B cell (primary cell): ENCODE results near the gene CRACR2A. TPM values are rescaled to one million over a fixed set of nuclear protein-coding genes. Genes with fewer than 3 reads are reported as not detected.

Experiments
- ATAC-seq: fragments of 200-7000 bp; cut with Tn5 transposase; one replicate; pipeline ENCODE4 v1.10.0; 2021; ENCODE audit warnings: low read depth, mild to moderate bottlenecking, moderate number of reproducible peaks, moderate library complexity
- CTCF ChIA-PET: fragments of 350-600 bp; sonication (Branson Sonifier 250); formaldehyde crosslinking; loops from one replicate; lab custom pipeline; 2021; ENCODE audit warnings: antibody characterized with exemption, inconsistent platforms; lab: Charles Lee
- POLR2A ChIA-PET: fragments of 350-600 bp; sonication (Branson Sonifier 250); formaldehyde crosslinking; loops from one replicate; lab custom pipeline; 2021; ENCODE audit warnings: antibody characterized with exemption; lab: Charles Lee
- DNase-seq: peaks from one replicate; pipeline ENCODE4 v3.0.0; 2013
- H2AFZ ChIP-seq: 2 replicates; pipeline ENCODE4 v1.6.1; 2012; ENCODE audit warnings: mild to moderate bottlenecking, low read depth, low read length; ENCODE audit not compliant: insufficient read depth, poor library complexity, severe bottlenecking
- H3K27ac ChIP-seq, 2 donors: 1 replicate in 1 of 2; 2 replicates in 1 of 2; pipeline ENCODE4 v1.5.1; 2012 to 2013; ENCODE audit warnings: low read length in 2 of 2, mild to moderate bottlenecking in 2 of 2, moderate library complexity in 1 of 2
- H3K27me3 ChIP-seq, 4 experiments: fragments of 200-600 bp in 1 of 4; sonication (generic) in 1 of 4; replicated peaks in 1 of 4; 1 replicate in 2 of 4; 2 replicates in 2 of 4; pipeline versions ENCODE4 v1.6.1 to v1.7.0; 2013 to 2016; ENCODE audit warnings: low read length in 3 of 4, mild to moderate bottlenecking in 2 of 4, mixed read lengths in 1 of 4, moderate library complexity in 1 of 4; ENCODE audit not compliant: insufficient read depth in 4 of 4, control insufficient read depth in 3 of 4; ENCODE audit errors: control extremely low read depth in 1 of 4
- H3K36me3 ChIP-seq, 2 experiments: replicated peaks in 1 of 2; 1 replicate in 1 of 2; 2 replicates in 1 of 2; pipeline versions ENCODE4 v1.6.1 to v1.7.1; 2013; ENCODE audit warnings: low read length in 1 of 2; ENCODE audit not compliant: insufficient read depth in 2 of 2, control insufficient read depth in 1 of 2; ENCODE audit errors: control extremely low read depth in 1 of 2, extremely low read depth in 1 of 2
- H3K4me1 ChIP-seq, 2 donors: fragments of 200-600 bp in 1 of 2; sonication (generic) in 1 of 2; 1 replicate in 1 of 2; 2 replicates in 1 of 2; pipeline versions ENCODE4 v1.5.1 to v1.6.1; 2013 to 2017; ENCODE audit warnings: low read length in 2 of 2; ENCODE audit not compliant: control insufficient read depth in 2 of 2, insufficient read depth in 2 of 2
- H3K4me2 ChIP-seq: replicated peaks from 2 replicates; pipeline ENCODE3; 2012; ENCODE audit warnings: mild to moderate bottlenecking, low read depth, low read length; ENCODE audit not compliant: poor library complexity, severe bottlenecking
- H3K4me3 ChIP-seq, 5 experiments: fragments of 200-600 bp in 1 of 5; sonication (generic) in 1 of 5; 1 replicate in 3 of 5; 2 replicates in 2 of 5; pipeline versions ENCODE4 v1.5.1 to v1.7.0; 2011 to 2016; ENCODE audit warnings: low read length in 4 of 5, mild to moderate bottlenecking in 4 of 5, low read depth in 2 of 5, control low read depth in 1 of 5, moderate library complexity in 1 of 5; ENCODE audit not compliant: insufficient read depth in 1 of 5; ENCODE audit errors: control extremely low read depth in 1 of 5, extremely low read depth in 1 of 5
- H3K79me2 ChIP-seq: fragments of 200-600 bp; sonication (generic); one replicate; pipeline ENCODE4 v1.6.0; 2016; ENCODE audit warnings: low read length; ENCODE audit not compliant: control insufficient read depth, insufficient read depth
- H3K9ac ChIP-seq: fragments of 200-600 bp; sonication (generic); 2 replicates; pipeline ENCODE4 v1.6.1; 2017; ENCODE audit warnings: mild to moderate bottlenecking, low read length, moderate library complexity
- H3K9me3 ChIP-seq, 3 donors: one replicate each; pipeline versions ENCODE4 v1.6.1 to v1.7.1; 2013; ENCODE audit warnings: low read length in 2 of 3; ENCODE audit not compliant: control insufficient read depth in 2 of 3, insufficient read depth in 1 of 3; ENCODE audit errors: control extremely low read depth in 1 of 3
- H4K20me1 ChIP-seq: 2 replicates; pipeline ENCODE4 v1.6.0; 2012; ENCODE audit warnings: mild to moderate bottlenecking, low read length; ENCODE audit not compliant: insufficient read depth, control insufficient read depth, poor library complexity, severe bottlenecking
- H3K27ac Mint-ChIP-seq: one replicate; pipeline ENCODE4 v1.8.0; 2021; ENCODE audit warnings: mixed read lengths
- H3K27me3 Mint-ChIP-seq: one replicate; pipeline ENCODE4 v1.8.0; 2021; ENCODE audit warnings: mixed read lengths
- H3K4me1 Mint-ChIP-seq: one replicate; pipeline ENCODE4 v1.8.0; 2021; ENCODE audit warnings: mixed read lengths
- H3K4me3 Mint-ChIP-seq: one replicate; pipeline ENCODE4 v1.8.0; 2021; ENCODE audit warnings: mixed read lengths
- H3K9me3 Mint-ChIP-seq: one replicate; pipeline ENCODE4 v1.8.0; 2022; ENCODE audit warnings: mixed read lengths; ENCODE audit not compliant: insufficient read depth
- EZH2 ChIP-seq: IDR thresholded peaks from 2 replicates; pipeline ENCODE4 v1.6.1; 2012; ENCODE audit warnings: borderline replicate concordance, low read depth, mild to moderate bottlenecking, moderate library complexity, low read length; ENCODE audit not compliant: insufficient read depth, poor library complexity, severe bottlenecking
- WGBS: methylation state at CpG from one replicate; pipeline ENCODE4 v1.1.5; 2013; ENCODE audit warnings: missing lambda C conversion rate; ENCODE audit not compliant: insufficient coverage; 5-methylcytosine and 5-hydroxymethylcytosine counted together
- intact Hi-C: fragments of 100-400 bp; cut with micrococcal nuclease; formaldehyde crosslinking; loops from one replicate; pipeline ENCODE4 v1.10.0; 2022
- polyA plus RNA-seq: library from polyadenylated mRNA; depleted of rRNA; stranded (reverse); fragments of >200 nt; gene quantifications from 2 replicates; pipeline ENCODE4 v1.2.3, GENCODE V29; 2012
- total RNA-seq, 2 donors: library from RNA; stranded (reverse); fragments of 120-200 nt in 1 of 2; gene quantifications; 1 replicate in 1 of 2; 2 replicates in 1 of 2; pipeline versions ENCODE4 v1.2.3 to v1.2.4, GENCODE V29; 2013 to 2022
- TF ChIP-seq, protein P1 (sequence below): fragments of 200-600 bp; IDR thresholded peaks from one replicate; pipeline ENCODE4 v1.8.0; 2022; ENCODE audit warnings: antibody characterized with exemption, mild to moderate bottlenecking

The CRACR2A gene
- total and polyA plus RNA-seq, 2 donors (not counting 1 experiment from before 2014, with no cell fraction given), result 15.2 to 26.1 TPM

DNA sequence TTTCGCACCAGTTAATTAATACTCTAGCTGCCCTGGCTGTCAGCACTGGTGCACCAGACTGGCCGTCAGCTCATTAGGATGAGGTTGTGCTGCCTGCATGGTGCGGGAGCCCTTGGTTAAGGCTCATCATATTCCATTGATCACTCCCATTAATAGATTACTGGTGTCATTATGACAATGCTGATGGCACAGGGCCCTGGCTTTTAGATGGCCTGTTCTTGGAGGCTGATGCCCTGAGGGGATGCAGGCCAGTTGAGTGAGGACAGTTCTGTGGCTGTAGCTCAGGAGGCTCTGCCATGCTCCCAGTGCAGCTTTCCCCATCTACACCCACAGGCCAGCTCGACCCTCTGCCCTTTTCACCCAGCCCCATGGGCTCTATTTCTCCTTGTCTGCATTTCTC is 135.3 kb downstream of the CRACR2A start:
- ATAC-seq, result no peak

DNA sequence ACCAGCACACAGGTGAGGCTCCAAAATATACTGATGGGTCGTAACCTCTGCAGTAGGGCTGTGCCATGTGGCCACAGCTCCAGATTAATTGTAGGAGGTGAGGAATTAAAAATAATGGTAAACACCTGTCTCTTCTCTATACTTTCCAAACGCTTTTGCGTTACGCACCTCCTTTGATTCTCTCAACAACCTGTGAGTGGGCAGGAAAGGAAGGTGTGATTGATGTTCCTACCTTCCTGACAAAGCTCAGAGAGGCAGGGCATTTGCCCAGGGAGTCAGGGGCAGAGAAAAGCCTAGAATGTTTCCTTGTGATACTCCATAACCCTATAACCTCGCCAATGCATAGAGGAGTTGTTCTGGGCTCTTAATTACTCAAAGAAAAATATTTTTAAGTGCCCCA is 137.0 kb downstream of the CRACR2A start:
- Histone ChIP-seq H2AFZ (no peak overlapping the region), H3K79me2 (no peaks in the 10 kb centered on the region), H3K9me3 (no peaks in the 10 kb centered on the region), H3K4me2 (no peak overlapping the region), H4K20me1 (no peaks in the 10 kb centered on the region), H3K4me1 (no peaks in the 10 kb centered on the region), H3K4me3 (no peak overlapping the region), H3K27ac (no peak overlapping the region), H3K9ac (no peak overlapping the region), H3K36me3 (peaks cover 0 to 59% of the 10 kb centered on the region in 2 experiments), H3K27me3 (no peaks in the 10 kb centered on the region)
- no CpG with 5 or more reads among the region's 5 CpGs for WGBS
- intact Hi-C loops, result no loop called here
- Mint-ChIP-seq H3K4me1 (peaks cover 2% of the 10 kb centered on the region), H3K27ac (no peak overlapping the region), H3K4me3 (no peak overlapping the region), H3K27me3 (no peaks in the 10 kb centered on the region), H3K9me3 (no peaks in the 10 kb centered on the region)
- DNase-seq (no peak), ATAC-seq (no peak)
- CTCF ChIA-PET, result no interaction called here
- TF ChIP-seq, protein P1, sequence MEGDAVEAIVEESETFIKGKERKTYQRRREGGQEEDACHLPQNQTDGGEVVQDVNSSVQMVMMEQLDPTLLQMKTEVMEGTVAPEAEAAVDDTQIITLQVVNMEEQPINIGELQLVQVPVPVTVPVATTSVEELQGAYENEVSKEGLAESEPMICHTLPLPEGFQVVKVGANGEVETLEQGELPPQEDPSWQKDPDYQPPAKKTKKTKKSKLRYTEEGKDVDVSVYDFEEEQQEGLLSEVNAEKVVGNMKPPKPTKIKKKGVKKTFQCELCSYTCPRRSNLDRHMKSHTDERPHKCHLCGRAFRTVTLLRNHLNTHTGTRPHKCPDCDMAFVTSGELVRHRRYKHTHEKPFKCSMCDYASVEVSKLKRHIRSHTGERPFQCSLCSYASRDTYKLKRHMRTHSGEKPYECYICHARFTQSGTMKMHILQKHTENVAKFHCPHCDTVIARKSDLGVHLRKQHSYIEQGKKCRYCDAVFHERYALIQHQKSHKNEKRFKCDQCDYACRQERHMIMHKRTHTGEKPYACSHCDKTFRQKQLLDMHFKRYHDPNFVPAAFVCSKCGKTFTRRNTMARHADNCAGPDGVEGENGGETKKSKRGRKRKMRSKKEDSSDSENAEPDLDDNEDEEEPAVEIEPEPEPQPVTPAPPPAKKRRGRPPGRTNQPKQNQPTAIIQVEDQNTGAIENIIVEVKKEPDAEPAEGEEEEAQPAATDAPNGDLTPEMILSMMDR, result no peak
- no peak for TF ChIP-seq EZH2
- POLR2A ChIA-PET, result no interaction called here

More for the DNA sequence above, 135.3 kb downstream of the CRACR2A start:
- H3K4me3 ChIP-seq, result no peak overlapping the region
- no peaks in the 10 kb centered on the region for H3K9me3 ChIP-seq
- no peaks in the 10 kb centered on the region for H3K79me2 ChIP-seq
- Mint-ChIP-seq H3K4me1 (peaks cover 7% of the 10 kb centered on the region), H3K27me3 (no peaks in the 10 kb centered on the region), H3K27ac (no peak overlapping the region), H3K9me3 (no peaks in the 10 kb centered on the region), H3K4me3 (no peak overlapping the region)
- TF ChIP-seq, protein P1, result no peak
- TF ChIP-seq EZH2, result no peak
- DNase-seq, result no peak
- no peak overlapping the region for H2AFZ ChIP-seq
- no peak overlapping the region for H3K9ac ChIP-seq
- intact Hi-C loops, result no loop called here
- H4K20me1 ChIP-seq, result no peaks in the 10 kb centered on the region
- no peaks in the 10 kb centered on the region for H3K27me3 ChIP-seq
- 93% methylated on average over 1 of the region's 4 CpGs for WGBS
- CTCF ChIA-PET, result interaction anchor here (1.2 kb wide), 1 partner anchor 160 kb away, joined by 3 read pairs; no protein-coding TSS in a partner anchor
- no peak overlapping the region for H3K27ac ChIP-seq
- H3K36me3 ChIP-seq, result peaks cover 0 to 62% of the 10 kb centered on the region in 2 experiments
- H3K4me2 ChIP-seq, result no peak overlapping the region
- no peaks in the 10 kb centered on the region for H3K4me1 ChIP-seq
- POLR2A ChIA-PET, result no interaction called here
